NOMO-1 (cell line): ENCODE results near the gene NADSYN1.

Source experiments
- DNase-seq, 2 experiments: peaks; one replicate each; lab custom pipeline; 2025; ENCODE audit not compliant: unreplicated experiment in 2 of 2; lab: John Stamatoyannopoulos, UW

The NADSYN1 gene

GRCh38 chr11:71489311-71490043, 36.5 kb downstream of the NADSYN1 start:
- no peak for DNase-seq

- DNase-seq, result no peak
Observed at GRCh38 chr11:71490044-71490730, 37.2 kb downstream of the NADSYN1 start.

- no peak for DNase-seq
Observed at GRCh38 chr11:71490731-71491390, 37.9 kb downstream of the NADSYN1 start.

GRCh38 chr11:71491531-71491930, 38.5 kb downstream of the NADSYN1 start:
- no peak for DNase-seq

GRCh38 chr11:71491940-71492339, 38.9 kb downstream of the NADSYN1 start:
- no peak for DNase-seq

GRCh38 chr11:71495286-71496230, 42.6 kb downstream of the NADSYN1 start:
- no peak for DNase-seq

GRCh38 chr11:71496421-71496820, 43.4 kb downstream of the NADSYN1 start:
- no peak for DNase-seq

- no peak for DNase-seq
Observed at GRCh38 chr11:71498091-71498490, 45.1 kb downstream of the NADSYN1 start.

- no peak for DNase-seq
Observed at GRCh38 chr11:71499125-71499524, 46.1 kb downstream of the NADSYN1 start.

- no peak for DNase-seq
Observed at GRCh38 chr11:71499546-71499945, 46.5 kb downstream of the NADSYN1 start.

GRCh38 chr11:71500601-71501021, 47.6 kb downstream of the NADSYN1 start:
- DNase-seq, result no peak

- DNase-seq, result no peak
Observed at GRCh38 chr11:71501071-71501985, 48.3 kb downstream of the NADSYN1 start.

- DNase-seq, result no peak
Observed at GRCh38 chr11:71502026-71502425, 49.0 kb downstream of the NADSYN1 start.

GRCh38 chr11:71502871-71503435, 50.0 kb downstream of the NADSYN1 start:
- no peak for DNase-seq

GRCh38 chr11:71504531-71504930, 51.5 kb downstream of the NADSYN1 start:
- no peak for DNase-seq

GRCh38 chr11:71505001-71505400, 52.0 kb downstream of the NADSYN1 start:
- no peak for DNase-seq

GRCh38 chr11:71505781-71506180, 52.8 kb downstream of the NADSYN1 start:
- DNase-seq, result no peak

- no peak for DNase-seq
Observed at GRCh38 chr11:71507102-71507501, 54.1 kb downstream of the NADSYN1 start.
